GM21381 (cell line): ENCODE results near the gene ADCY1.

Source experiments
- ATAC-seq: cut with Tn5 transposase; IDR thresholded peaks from one replicate; pipeline ENCODE4 v1.9.1; 2021; ENCODE audit warnings: mild to moderate bottlenecking, moderate library complexity; ENCODE audit not compliant: unreplicated experiment

The ADCY1 gene

GRCh38 chr7:45623157-45623556, 49.0 kb downstream of the ADCY1 start:
- no peak for ATAC-seq

- no peak for ATAC-seq
Observed at GRCh38 chr7:45623740-45624391, 49.7 kb downstream of the ADCY1 start.

GRCh38 chr7:45624392-45624760, 50.2 kb downstream of the ADCY1 start:
- no peak for ATAC-seq

GRCh38 chr7:45625067-45625466, 50.9 kb downstream of the ADCY1 start:
- ATAC-seq = no peak

- no peak for ATAC-seq
Observed at GRCh38 chr7:45625714-45626440, 51.7 kb downstream of the ADCY1 start.

GRCh38 chr7:45626441-45627430, 52.6 kb downstream of the ADCY1 start:
- no peak for ATAC-seq

- no peak for ATAC-seq
Observed at GRCh38 chr7:45627691-45628456, 53.7 kb downstream of the ADCY1 start.

GRCh38 chr7:45631569-45631968, 57.4 kb downstream of the ADCY1 start:
- ATAC-seq = no peak

- no peak for ATAC-seq
Observed at GRCh38 chr7:45636733-45637132, 62.6 kb downstream of the ADCY1 start.

- no peak for ATAC-seq
Observed at GRCh38 chr7:45638916-45639315, 64.7 kb downstream of the ADCY1 start.

- no peak for ATAC-seq
Observed at GRCh38 chr7:45642044-45642443, 67.9 kb downstream of the ADCY1 start.

- ATAC-seq = no peak
Observed at GRCh38 chr7:45643630-45644029, 69.5 kb downstream of the ADCY1 start.

- no peak for ATAC-seq
Observed at GRCh38 chr7:45644237-45644636, 70.1 kb downstream of the ADCY1 start.

- no peak for ATAC-seq
Observed at GRCh38 chr7:45645141-45645969, 71.2 kb downstream of the ADCY1 start.

- no peak for ATAC-seq
Observed at GRCh38 chr7:45646207-45646821, 72.1 kb downstream of the ADCY1 start.

GRCh38 chr7:45646996-45647825, 73.0 kb downstream of the ADCY1 start:
- ATAC-seq = no peak

- ATAC-seq = no peak
Observed at GRCh38 chr7:45647967-45648670, 74.0 kb downstream of the ADCY1 start.

- no peak for ATAC-seq
Observed at GRCh38 chr7:45648671-45648995, 74.5 kb downstream of the ADCY1 start.
